Skin epidermis (tissue), 12 donors: ENCODE measurements around the gene PAK1IP1.
"Not testable (repeated sequence)": the region's sequence is repeated elsewhere in the genome, so short reads cannot be mapped to it uniquely, and the experiment has no call there.

Source experiments
- H3K27ac ChIP-seq, 21 experiments: fragments of 200-600 bp; sonication (generic) in 11 of 21; one replicate each; pipeline ENCODE4 v1.5.0; 2020; ENCODE audit warnings: mild to moderate bottlenecking in 3 of 21, inconsistent platforms in 2 of 21, moderate library complexity in 2 of 21
- H3K4me3 ChIP-seq, 7 experiments: fragments of 200-600 bp; sonication (generic) in 2 of 7; one replicate each; pipeline ENCODE4 v1.5.0; 2020; ENCODE audit warnings: inconsistent platforms in 2 of 7, mild to moderate bottlenecking in 2 of 7, moderate library complexity in 1 of 7

The PAK1IP1 gene

GRCh38 chr6:10694302-10695085 is at the start of gene PAK1IP1, which contains the start of gene C6orf52:
TSS of gene PAK1IP1 (plus strand) at chr6:10694972. CDS start at chr6:10694986, 14 bp downstream.
TSS of gene C6orf52 (minus strand) at chr6:10694616. CDS start at chr6:10687550, 7,066 bp downstream.
- H3K4me3 ChIP-seq, result peak within 1 kb of the TSS; percentile 64 to 95 (median 74)

GRCh38 chr6:10655508-10656055 is 39.2 kb upstream of the PAK1IP1 start:
- Histone ChIP-seq H3K4me3 (no peak overlapping the region), H3K27ac (no peak overlapping the region)

More at GRCh38 chr6:10694302-10695085, at the start of gene PAK1IP1, which contains the start of gene C6orf52:
- H3K27ac ChIP-seq, result peak within 1 kb of the TSS; percentile 78 to 98 (median 93)

- peak overlapping the region in 5 of 21 experiments; percentile 53 to 78 (median 62) for H3K27ac ChIP-seq
- H3K4me3 ChIP-seq, result peak overlapping the region in 6 of 7 experiments; percentile 7 to 37 (median 25)
These were observed 35.7 kb upstream of the PAK1IP1 start for GRCh38 chr6:10658910-10659698.

GRCh38 chr6:10659699-10660348 is 34.9 kb upstream of the PAK1IP1 start:
- peak overlapping the region in 5 of 21 experiments; percentile 53 to 78 (median 62) for H3K27ac ChIP-seq

GRCh38 chr6:10660431-10661191 is 34.2 kb upstream of the PAK1IP1 start:
- peak overlapping the region in 2 of 7 experiments; percentile 30 to 37 for H3K4me3 ChIP-seq

More at GRCh38 chr6:10659699-10660348, 34.9 kb upstream of the PAK1IP1 start:
- H3K4me3 ChIP-seq, result peak overlapping the region in 6 of 7 experiments; percentile 7 to 37 (median 25)

GRCh38 chr6:10662207-10662606 is 32.6 kb upstream of the PAK1IP1 start:
- Histone ChIP-seq H3K27ac (no peak overlapping the region), H3K4me3 (no peak overlapping the region)

More at GRCh38 chr6:10660431-10661191, 34.2 kb upstream of the PAK1IP1 start:
- not testable (repeated sequence) for H3K27ac ChIP-seq

- Histone ChIP-seq H3K27ac (no peak overlapping the region), H3K4me3 (no peak overlapping the region)
These were observed 32.0 kb upstream of the PAK1IP1 start for GRCh38 chr6:10662742-10663141.

GRCh38 chr6:10665595-10665994 is 29.2 kb upstream of the PAK1IP1 start:
- H3K4me3 ChIP-seq, H3K27ac ChIP-seq: not testable (repeated sequence)

- no peak overlapping the region for H3K27ac ChIP-seq
- H3K4me3 ChIP-seq, result no peak overlapping the region
These were observed 26.4 kb upstream of the PAK1IP1 start for GRCh38 chr6:10668126-10668917.

- Histone ChIP-seq H3K4me3 (no peak overlapping the region), H3K27ac (no peak overlapping the region)
These were observed 18.4 kb upstream of the PAK1IP1 start for GRCh38 chr6:10676403-10676802.

GRCh38 chr6:10678456-10678855 is 16.3 kb upstream of the PAK1IP1 start:
- Histone ChIP-seq H3K4me3 (no peak overlapping the region), H3K27ac (no peak overlapping the region)

- Histone ChIP-seq H3K4me3 (no peak overlapping the region), H3K27ac (no peak overlapping the region)
These were observed 13.0 kb upstream of the PAK1IP1 start for GRCh38 chr6:10681795-10682194.

- Histone ChIP-seq H3K4me3 (no peak overlapping the region), H3K27ac (no peak overlapping the region)
These were observed 12.3 kb upstream of the PAK1IP1 start for GRCh38 chr6:10682355-10682988.

- Histone ChIP-seq H3K4me3 (no peak overlapping the region), H3K27ac (no peak overlapping the region)
These were observed 10.2 kb upstream of the PAK1IP1 start for GRCh38 chr6:10684618-10685017.

GRCh38 chr6:10685092-10685915 is 9.5 kb upstream of the PAK1IP1 start:
- H3K27ac ChIP-seq, result no peak overlapping the region
- no peak overlapping the region for H3K4me3 ChIP-seq

- Histone ChIP-seq H3K4me3 (no peak overlapping the region), H3K27ac (no peak overlapping the region)
These were observed 7.9 kb upstream of the PAK1IP1 start for GRCh38 chr6:10686901-10687300.

GRCh38 chr6:10687582-10687981 is 7.2 kb upstream of the PAK1IP1 start:
- Histone ChIP-seq H3K27ac (no peak overlapping the region), H3K4me3 (no peak overlapping the region)
